H9 (cell line): ENCODE data around the gene PRR7. TPM values are rescaled to one million over a fixed set of nuclear protein-coding genes. Genes with fewer than 3 reads are reported as not detected.

Experiments used
- DNase-seq: peaks from one replicate; pipeline ENCODE4 v3.0.0-alpha.2; 2017
- H2AFZ ChIP-seq: one replicate; pipeline ENCODE4 v1.6.1; 2013; ENCODE audit warnings: mild to moderate bottlenecking, low read length, control low read depth, moderate library complexity
- H2AK5ac ChIP-seq: 2 replicates; pipeline ENCODE4 v1.6.1; 2013; ENCODE audit warnings: low read length, control low read depth, mixed read lengths; ENCODE audit not compliant: insufficient read length
- H2BK120ac ChIP-seq: one replicate; pipeline ENCODE4 v1.6.1; 2013; ENCODE audit warnings: low read depth, mild to moderate bottlenecking, low read length, control low read depth, inconsistent platforms; ENCODE audit not compliant: poor library complexity, severe bottlenecking
- H2BK12ac ChIP-seq: 2 replicates; pipeline ENCODE4 v1.6.1; 2013; ENCODE audit warnings: low read length, control low read depth, mixed read lengths, low read depth; ENCODE audit not compliant: insufficient read length
- H2BK15ac ChIP-seq: 2 replicates; pipeline ENCODE4 v1.6.1; 2013; ENCODE audit warnings: low read depth, low read length, control low read depth
- H2BK20ac ChIP-seq: one replicate; pipeline ENCODE4 v1.6.1; 2013; ENCODE audit warnings: low read depth, mild to moderate bottlenecking, low read length, control low read depth, inconsistent platforms; ENCODE audit not compliant: poor library complexity, severe bottlenecking
- H2BK5ac ChIP-seq: 2 replicates; pipeline ENCODE4 v1.6.1; 2013; ENCODE audit warnings: low read length, control low read depth, mixed read lengths; ENCODE audit not compliant: insufficient read length
- H3K14ac ChIP-seq: 2 replicates; pipeline ENCODE4 v1.6.1; 2013; ENCODE audit warnings: low read length, control low read depth; ENCODE audit not compliant: insufficient read depth
- H3K18ac ChIP-seq: 2 replicates; pipeline ENCODE4 v1.6.1; 2013; ENCODE audit warnings: low read depth, mild to moderate bottlenecking, mixed read lengths, low read length, control low read depth; ENCODE audit not compliant: insufficient read length
- H3K23ac ChIP-seq: 2 replicates; pipeline ENCODE4 v1.6.1; 2013; ENCODE audit warnings: low read length, control low read depth, mixed read lengths, low read depth; ENCODE audit not compliant: insufficient read length
- H3K23me2 ChIP-seq: 2 replicates; pipeline ENCODE4 v1.6.1; 2013; ENCODE audit warnings: low read depth, mild to moderate bottlenecking, mixed read lengths, low read length, control low read depth; ENCODE audit not compliant: insufficient read length, poor library complexity, severe bottlenecking
- H3K27ac ChIP-seq: 2 replicates; pipeline ENCODE4 v1.5.1; 2013; ENCODE audit warnings: low read length, control low read depth, mixed read lengths, low read depth; ENCODE audit not compliant: insufficient read length
- H3K27me3 ChIP-seq: 2 replicates; pipeline ENCODE4 v1.6.1; 2013; ENCODE audit warnings: low read length, control low read depth, inconsistent platforms; ENCODE audit not compliant: insufficient read depth
- H3K4ac ChIP-seq: 2 replicates; pipeline ENCODE4 v1.6.1; 2013; ENCODE audit warnings: low read depth, mild to moderate bottlenecking, control low read depth, inconsistent platforms, low read length, moderate library complexity
- H3K4me1 ChIP-seq: 2 replicates; pipeline ENCODE4 v1.6.1; 2013; ENCODE audit warnings: low read length, control low read depth, inconsistent platforms; ENCODE audit not compliant: insufficient read depth
- H3K4me2 ChIP-seq: 2 replicates; pipeline ENCODE4 v1.6.1; 2013; ENCODE audit warnings: low read length, control low read depth, mixed read lengths; ENCODE audit not compliant: insufficient read length, insufficient read depth
- H3K56ac ChIP-seq: 2 replicates; pipeline ENCODE4 v1.6.1; 2013; ENCODE audit warnings: low read depth, mild to moderate bottlenecking, mixed read lengths, low read length, control low read depth; ENCODE audit not compliant: insufficient read length
- H3K79me1 ChIP-seq: 2 replicates; pipeline ENCODE4 v1.6.1; 2013; ENCODE audit warnings: low read depth, mild to moderate bottlenecking, moderate library complexity, low read length, control low read depth, inconsistent platforms; ENCODE audit not compliant: insufficient read depth, poor library complexity, severe bottlenecking
- H3K79me2 ChIP-seq: 2 replicates; pipeline ENCODE4 v1.6.1; 2013; ENCODE audit warnings: low read length, control low read depth, inconsistent platforms; ENCODE audit not compliant: insufficient read depth
- H3K9ac ChIP-seq: 2 replicates; pipeline ENCODE4 v1.6.1; 2013; ENCODE audit warnings: low read length, control low read depth, mixed read lengths; ENCODE audit not compliant: insufficient read length; ENCODE audit errors: extremely low read depth
- H3K9me3 ChIP-seq: one replicate; pipeline ENCODE4 v1.6.1; 2013; ENCODE audit warnings: low read depth, low read length, inconsistent platforms; ENCODE audit not compliant: control insufficient read depth
- H3T11ph ChIP-seq: one replicate; pipeline ENCODE4 v1.6.1; 2013; ENCODE audit warnings: mild to moderate bottlenecking, low read length, control low read depth, inconsistent platforms
- H4K20me1 ChIP-seq: one replicate; pipeline ENCODE4 v1.6.1; 2013; ENCODE audit not compliant: control insufficient read depth, insufficient read length, insufficient read depth
- H4K5ac ChIP-seq: 2 replicates; pipeline ENCODE4 v1.6.1; 2013; ENCODE audit warnings: low read depth, mild to moderate bottlenecking, mixed read lengths, low read length, control low read depth; ENCODE audit not compliant: insufficient read length
- H4K8ac ChIP-seq: replicated peaks from 2 replicates; pipeline ENCODE4 v1.6.1; 2013; ENCODE audit warnings: low read length, control low read depth, mixed read lengths, low read depth; ENCODE audit not compliant: insufficient read length
- H4K91ac ChIP-seq: 2 replicates; pipeline ENCODE4 v1.6.1; 2013; ENCODE audit warnings: low read depth, mild to moderate bottlenecking, moderate library complexity, mixed read lengths, low read length, control low read depth; ENCODE audit not compliant: insufficient read length
- H3K27ac Mint-ChIP-seq, 3 experiments: 2 replicates in 2 of 3; 3 replicates in 1 of 3; pipeline ENCODE4 v1.8.0; 2020 to 2021; ENCODE audit warnings: mixed read lengths in 3 of 3, mild to moderate bottlenecking in 1 of 3, moderate library complexity in 1 of 3
- H3K27me3 Mint-ChIP-seq: 2 replicates; pipeline ENCODE4 v1.8.0; 2021; ENCODE audit warnings: low read depth, mild to moderate bottlenecking, moderate library complexity, mixed read lengths
- H3K36me3 Mint-ChIP-seq, 3 experiments: 2 replicates in 2 of 3; 3 replicates in 1 of 3; pipeline ENCODE4 v1.8.0; 2020 to 2021; ENCODE audit warnings: low read depth in 3 of 3, mixed read lengths in 3 of 3; ENCODE audit not compliant: insufficient read depth in 1 of 3
- H3K4me1 Mint-ChIP-seq, 2 experiments: 2 replicates each; pipeline ENCODE4 v1.8.0; 2020; ENCODE audit warnings: mixed read lengths in 2 of 2
- H3K4me3 Mint-ChIP-seq, 2 experiments: 2 replicates in 1 of 2; 3 replicates in 1 of 2; pipeline ENCODE4 v1.8.0; 2020 to 2021; ENCODE audit warnings: mild to moderate bottlenecking in 2 of 2, mixed read lengths in 2 of 2, moderate library complexity in 1 of 2
- H3K9me3 Mint-ChIP-seq, 2 experiments: 2 replicates in 1 of 2; 3 replicates in 1 of 2; pipeline ENCODE4 v1.8.0; 2020; ENCODE audit warnings: mild to moderate bottlenecking in 2 of 2, mixed read lengths in 2 of 2, moderate library complexity in 1 of 2
- WGBS: extraction: QIAGEN DNeasy Blood & Tissue Kit; methylation state at CpG from one replicate; pipeline ENCODE4 v1.1.7; 2013; ENCODE audit warnings: missing lambda C conversion rate, low lambda C conversion rate, mixed read lengths; ENCODE audit not compliant: insufficient read length; ENCODE audit errors: extremely low coverage; 5-methylcytosine and 5-hydroxymethylcytosine counted together
- total RNA-seq: library from RNA; stranded (reverse); gene quantifications from 2 replicates; pipeline ENCODE4 v1.2.1, GENCODE V29; 2021
- TF ChIP-seq, protein P1 (sequence below): fragments of 200-600 bp; sonication (generic); conservative IDR thresholded peaks from 3 replicates; pipeline ENCODE4 v1.8.0; 2021; ENCODE audit warnings: antibody characterized with exemption, mild to moderate bottlenecking

Gene PRR7
- total RNA-seq, 1 experiment from 2014 or later, result 9.6 TPM

DNA sequence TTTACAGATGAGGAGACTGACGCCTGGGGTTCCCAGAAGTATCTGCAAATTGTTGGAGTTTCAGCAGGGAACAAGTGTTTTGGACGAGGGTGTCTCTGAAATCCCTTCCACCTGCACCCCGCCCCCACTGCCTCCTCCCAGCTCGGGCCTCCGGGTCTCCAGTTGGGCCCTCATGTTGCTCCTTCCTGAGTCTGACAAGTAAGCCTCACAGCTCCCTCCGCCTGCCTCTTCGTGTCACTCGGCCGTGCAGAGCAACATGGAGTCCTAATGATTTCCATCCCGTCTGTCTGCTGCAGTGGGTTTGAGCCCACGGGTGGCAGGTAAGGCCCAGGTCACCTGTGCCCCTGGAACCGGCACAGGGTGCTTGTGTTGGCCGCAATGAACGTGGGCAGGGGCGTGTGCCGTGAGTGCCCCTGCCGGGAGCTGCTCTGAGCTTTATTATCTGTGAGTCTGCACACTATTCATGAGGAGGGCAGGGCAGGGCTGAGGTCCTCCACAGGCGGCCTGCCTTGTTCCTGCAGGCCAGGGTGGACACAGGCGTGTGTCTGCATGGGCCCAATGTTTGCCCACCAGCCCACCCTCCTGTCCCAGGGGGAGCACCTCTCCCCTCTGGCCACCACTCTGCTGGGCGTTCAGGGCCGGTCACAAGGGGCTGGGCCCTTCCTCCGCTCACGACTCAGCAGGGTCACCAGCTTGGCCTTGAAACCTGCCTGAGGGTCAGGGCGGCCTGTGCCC lies 56.9 kb downstream of the PRR7 start:
- no peak overlapping the region for H2AFZ ChIP-seq
- H2AK5ac ChIP-seq, result no peak overlapping the region
- no peak overlapping the region for H3K18ac ChIP-seq
- H4K91ac ChIP-seq, result no peak overlapping the region
- no peaks in the 10 kb centered on the region; the same call in 1 of the 2 replicates for H3K4me1 ChIP-seq
- no peaks in the 10 kb centered on the region for H3K9me3 Mint-ChIP-seq
- peaks cover 22% of the 10 kb centered on the region for H3K27me3 Mint-ChIP-seq
- H3K79me2 ChIP-seq, result no peaks in the 10 kb centered on the region
- no peak overlapping the region for H2BK12ac ChIP-seq
- no peak overlapping the region for H3K4me3 Mint-ChIP-seq
- no peak overlapping the region for H3T11ph ChIP-seq
- H3K27me3 ChIP-seq, result no peaks in the 10 kb centered on the region; the same call in 1 of the 2 replicates
- H2BK15ac ChIP-seq, result no peak overlapping the region
- H2BK20ac ChIP-seq, result no peak overlapping the region
- no peaks in the 10 kb centered on the region for H4K20me1 ChIP-seq
- no peaks in the 10 kb centered on the region for H3K23me2 ChIP-seq
- no peak overlapping the region for H3K56ac ChIP-seq
- no peaks in the 10 kb centered on the region for H3K9me3 ChIP-seq
- H3K27ac Mint-ChIP-seq, result no peak overlapping the region
- H3K14ac ChIP-seq, result no peak overlapping the region
- H3K27ac ChIP-seq, result no peak overlapping the region
- no peak overlapping the region for H4K8ac ChIP-seq
- no peak overlapping the region for H2BK5ac ChIP-seq
- H3K4me2 ChIP-seq, result no peak overlapping the region
- no peaks in the 10 kb centered on the region for H3K79me1 ChIP-seq
- H3K23ac ChIP-seq, result no peak overlapping the region
- no CpG with 5 or more reads among the region's 24 CpGs for WGBS
- DNase-seq, result no peak
- no peak overlapping the region for H2BK120ac ChIP-seq
- H3K4me1 Mint-ChIP-seq, result peaks cover 15 to 24% of the 10 kb centered on the region in 2 experiments
- H4K5ac ChIP-seq, result no peak overlapping the region
- no peak overlapping the region for H3K4ac ChIP-seq
- H3K36me3 Mint-ChIP-seq, result peaks cover 10 to 14% (median 12%) of the 10 kb centered on the region in 3 experiments; a peak in 6 of 7 replicates
- TF ChIP-seq, protein P1, sequence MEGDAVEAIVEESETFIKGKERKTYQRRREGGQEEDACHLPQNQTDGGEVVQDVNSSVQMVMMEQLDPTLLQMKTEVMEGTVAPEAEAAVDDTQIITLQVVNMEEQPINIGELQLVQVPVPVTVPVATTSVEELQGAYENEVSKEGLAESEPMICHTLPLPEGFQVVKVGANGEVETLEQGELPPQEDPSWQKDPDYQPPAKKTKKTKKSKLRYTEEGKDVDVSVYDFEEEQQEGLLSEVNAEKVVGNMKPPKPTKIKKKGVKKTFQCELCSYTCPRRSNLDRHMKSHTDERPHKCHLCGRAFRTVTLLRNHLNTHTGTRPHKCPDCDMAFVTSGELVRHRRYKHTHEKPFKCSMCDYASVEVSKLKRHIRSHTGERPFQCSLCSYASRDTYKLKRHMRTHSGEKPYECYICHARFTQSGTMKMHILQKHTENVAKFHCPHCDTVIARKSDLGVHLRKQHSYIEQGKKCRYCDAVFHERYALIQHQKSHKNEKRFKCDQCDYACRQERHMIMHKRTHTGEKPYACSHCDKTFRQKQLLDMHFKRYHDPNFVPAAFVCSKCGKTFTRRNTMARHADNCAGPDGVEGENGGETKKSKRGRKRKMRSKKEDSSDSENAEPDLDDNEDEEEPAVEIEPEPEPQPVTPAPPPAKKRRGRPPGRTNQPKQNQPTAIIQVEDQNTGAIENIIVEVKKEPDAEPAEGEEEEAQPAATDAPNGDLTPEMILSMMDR, result no peak
- no peak overlapping the region for H3K9ac ChIP-seq
